SW 1271 (cell line): ENCODE measurements around the gene MYBPH.

Source experiments
- DNase-seq, 2 experiments: peaks; one replicate each; lab custom pipeline; 2025; lab: John Stamatoyannopoulos, UW

MYBPH gene

DNA sequence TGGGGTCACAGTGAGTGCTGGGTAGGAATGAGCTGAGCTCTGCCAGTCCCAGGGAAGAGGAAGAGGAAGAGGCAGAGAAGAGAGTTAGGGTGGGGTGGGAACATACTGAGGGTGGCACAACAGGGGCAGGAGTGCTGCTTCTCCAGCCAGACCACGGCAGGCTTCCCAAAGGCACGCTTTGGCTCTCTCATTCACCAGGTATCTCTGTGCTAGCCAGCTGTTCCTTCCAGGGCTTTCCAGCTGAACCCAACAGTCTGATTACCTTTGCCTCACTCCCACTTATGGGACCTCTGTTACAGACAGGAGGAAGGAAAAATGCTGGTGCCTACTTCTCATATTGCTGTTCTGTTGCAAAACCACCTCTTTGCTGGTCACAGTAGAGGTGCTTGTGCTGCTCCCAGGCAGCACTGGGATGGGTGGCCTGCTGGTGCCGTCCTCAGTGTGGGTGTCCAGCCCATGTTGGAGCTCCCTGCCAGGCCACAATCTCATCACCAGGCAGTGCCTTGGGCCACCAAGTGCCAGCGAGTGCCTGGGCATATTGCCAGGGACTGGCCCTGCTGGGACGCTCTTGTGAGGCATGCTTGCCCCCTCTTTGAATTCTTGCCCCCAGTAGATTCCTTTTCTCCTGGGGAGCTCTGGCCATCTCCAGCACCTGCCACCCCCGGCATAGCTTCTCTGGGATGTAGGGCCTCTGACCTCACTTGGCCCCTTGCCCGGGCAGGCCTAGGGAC is 46.0 kb downstream of the MYBPH start:
- no peak for DNase-seq

DNA sequence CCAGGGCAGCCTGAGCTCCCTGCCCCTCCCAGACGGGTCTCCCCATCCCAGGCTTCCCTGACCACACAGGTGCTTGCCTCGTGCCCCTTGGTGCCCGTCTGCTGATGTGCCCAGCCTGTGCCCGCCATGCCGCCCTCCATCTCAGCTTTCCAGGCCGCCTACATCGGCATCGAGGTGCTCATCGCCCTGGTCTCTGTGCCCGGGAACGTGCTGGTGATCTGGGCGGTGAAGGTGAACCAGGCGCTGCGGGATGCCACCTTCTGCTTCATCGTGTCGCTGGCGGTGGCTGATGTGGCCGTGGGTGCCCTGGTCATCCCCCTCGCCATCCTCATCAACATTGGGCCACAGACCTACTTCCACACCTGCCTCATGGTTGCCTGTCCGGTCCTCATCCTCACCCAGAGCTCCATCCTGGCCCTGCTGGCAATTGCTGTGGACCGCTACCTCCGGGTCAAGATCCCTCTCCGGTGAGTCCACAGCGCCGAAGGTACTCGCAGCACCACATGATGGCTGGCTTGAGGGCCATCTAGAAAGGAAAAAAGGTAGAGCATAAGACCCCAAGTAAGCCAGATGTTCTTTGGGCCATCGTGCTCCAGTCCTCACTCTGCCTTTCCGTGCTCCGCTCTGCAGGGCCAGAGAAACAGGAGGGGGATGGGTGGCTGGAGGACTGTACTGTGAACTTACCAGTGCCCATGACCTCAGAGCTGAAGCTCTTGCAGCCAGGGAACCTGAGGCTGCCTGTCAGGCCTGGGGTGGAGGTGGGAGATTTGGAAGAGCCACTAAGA is 46.7 kb downstream of the MYBPH start:
- DNase-seq: no peak

DNA sequence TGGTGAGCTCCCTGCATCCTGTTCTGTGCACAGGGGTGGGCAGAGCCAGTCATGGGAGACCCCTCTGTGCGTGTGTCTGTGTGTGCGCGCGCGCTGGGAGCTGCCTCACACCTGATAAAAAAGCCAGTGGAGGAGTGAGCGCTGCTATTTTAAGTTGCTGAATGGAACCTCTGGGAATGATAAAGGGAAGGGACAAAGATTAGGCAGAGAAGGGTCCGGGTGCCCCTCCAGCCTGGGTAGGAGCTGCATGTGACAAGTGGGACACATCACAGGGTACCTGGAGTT is 47.3 kb downstream of the MYBPH start:
- no peak for DNase-seq

DNA sequence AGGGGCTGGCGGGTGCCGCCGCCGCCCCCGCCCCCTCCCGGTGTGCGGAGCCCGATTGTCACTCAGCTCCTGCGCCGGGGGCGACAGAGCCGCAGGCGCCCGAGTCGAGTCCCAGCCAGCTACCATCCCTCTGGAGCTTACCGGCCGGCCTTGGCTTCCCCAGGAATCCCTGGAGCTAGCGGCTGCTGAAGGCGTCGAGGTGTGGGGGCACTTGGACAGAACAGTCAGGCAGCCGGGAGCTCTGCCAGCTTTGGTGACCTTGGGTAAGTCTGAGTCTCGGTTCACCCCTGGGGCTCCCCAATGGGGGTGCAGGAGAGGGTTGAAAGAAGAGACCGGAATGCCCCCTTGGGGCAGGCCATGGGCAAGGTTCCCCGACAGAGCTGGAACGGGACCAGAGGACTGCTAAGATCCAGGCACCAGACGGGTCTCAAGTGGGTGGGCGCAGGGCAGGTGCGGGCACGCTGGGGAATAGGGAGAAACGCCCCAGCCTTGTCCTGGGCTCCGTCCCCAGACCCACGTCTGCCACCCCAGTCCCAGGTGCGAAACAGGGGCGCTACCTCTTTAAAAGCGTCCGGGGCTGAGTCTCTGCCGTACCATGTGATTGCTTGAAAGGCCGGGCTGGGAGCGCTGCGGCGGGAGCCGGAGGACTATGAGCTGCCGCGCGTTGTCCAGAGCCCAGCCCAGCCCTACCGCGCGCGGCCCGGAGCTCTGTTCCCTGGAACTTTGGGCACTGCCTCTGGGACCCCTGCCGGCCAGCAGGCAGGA is 47.8 kb downstream of the MYBPH start, which contains the start of gene ADORA1:
ADORA1 (plus strand) TSS at position 61 of the 765 bp plus-strand sequence. CDS start 1,116 bp downstream, outside the sequence.
- no peak for DNase-seq

DNA sequence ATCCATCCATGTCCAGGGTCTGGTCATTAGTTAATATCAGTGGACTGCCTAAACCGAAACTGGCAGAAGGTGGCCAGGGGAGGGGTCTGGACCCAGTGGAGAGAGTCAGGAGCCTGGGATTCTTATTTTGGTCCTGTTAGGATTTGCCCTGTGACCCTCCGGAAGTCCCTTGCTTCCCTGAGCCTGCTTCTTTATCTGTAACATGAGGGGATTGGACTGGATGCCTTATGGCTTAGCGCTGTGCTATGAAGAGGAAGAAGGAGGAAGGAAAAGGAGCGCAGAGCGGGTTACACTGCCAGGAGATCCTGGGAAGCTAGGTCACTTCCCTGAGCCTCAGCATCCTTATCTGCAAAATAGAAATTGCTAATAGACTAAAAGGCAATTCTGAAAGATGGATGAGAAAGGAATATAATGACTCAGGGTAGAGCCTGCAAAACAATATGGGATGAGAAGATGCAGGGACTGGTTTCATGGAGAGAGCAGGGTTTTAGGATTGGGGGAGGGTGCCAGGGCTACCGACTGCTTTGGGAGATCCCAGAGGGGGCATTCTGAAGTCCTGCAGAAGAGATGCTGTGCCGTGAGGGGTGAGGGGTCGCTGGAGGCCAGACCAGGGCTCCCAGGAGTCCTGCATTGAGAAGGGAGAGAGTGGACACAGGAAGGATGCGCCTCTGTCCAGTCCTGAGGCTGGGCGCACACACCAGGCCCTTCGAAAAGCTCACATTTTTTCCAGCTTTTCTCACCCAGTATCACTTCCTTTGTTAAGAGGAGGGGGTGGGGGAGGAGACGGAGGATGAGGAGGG is 48.6 kb downstream of the MYBPH start:
- DNase-seq: no peak

DNA sequence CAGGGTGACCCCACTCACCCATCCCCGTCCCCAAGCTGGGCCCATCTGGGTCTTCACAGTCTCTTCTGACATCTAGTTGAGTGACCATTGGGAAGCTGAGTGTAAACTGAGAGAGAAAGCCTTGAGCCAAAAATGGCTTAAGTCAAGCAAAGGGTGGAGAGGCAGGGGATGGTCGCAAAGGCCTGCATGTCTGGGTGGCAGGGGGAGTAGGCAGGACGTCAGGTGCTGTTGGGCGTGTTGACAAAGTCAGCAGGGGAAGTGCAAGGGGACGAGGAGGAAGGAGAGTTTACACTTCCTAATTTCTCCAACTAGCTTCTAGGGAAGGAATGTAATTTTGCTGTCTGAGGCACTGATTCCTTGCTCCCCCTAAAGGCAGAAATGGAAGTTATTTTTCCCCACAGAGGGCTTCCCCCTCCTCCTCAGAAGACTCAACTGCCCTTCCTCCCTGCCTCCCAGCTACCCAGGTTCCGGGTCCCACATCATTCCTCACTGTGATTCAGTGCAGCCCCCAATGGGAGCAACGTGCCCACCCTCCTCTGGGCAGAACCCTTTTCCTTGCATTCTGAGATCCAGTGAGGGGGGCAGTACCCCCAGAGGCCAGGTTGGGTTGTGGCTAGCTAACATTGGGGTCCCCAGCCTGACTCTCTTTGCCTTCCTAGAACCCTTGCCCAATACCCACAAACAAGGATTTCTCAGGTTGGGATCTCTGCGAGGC is 49.3 kb downstream of the MYBPH start:
- DNase-seq: no peak

DNA sequence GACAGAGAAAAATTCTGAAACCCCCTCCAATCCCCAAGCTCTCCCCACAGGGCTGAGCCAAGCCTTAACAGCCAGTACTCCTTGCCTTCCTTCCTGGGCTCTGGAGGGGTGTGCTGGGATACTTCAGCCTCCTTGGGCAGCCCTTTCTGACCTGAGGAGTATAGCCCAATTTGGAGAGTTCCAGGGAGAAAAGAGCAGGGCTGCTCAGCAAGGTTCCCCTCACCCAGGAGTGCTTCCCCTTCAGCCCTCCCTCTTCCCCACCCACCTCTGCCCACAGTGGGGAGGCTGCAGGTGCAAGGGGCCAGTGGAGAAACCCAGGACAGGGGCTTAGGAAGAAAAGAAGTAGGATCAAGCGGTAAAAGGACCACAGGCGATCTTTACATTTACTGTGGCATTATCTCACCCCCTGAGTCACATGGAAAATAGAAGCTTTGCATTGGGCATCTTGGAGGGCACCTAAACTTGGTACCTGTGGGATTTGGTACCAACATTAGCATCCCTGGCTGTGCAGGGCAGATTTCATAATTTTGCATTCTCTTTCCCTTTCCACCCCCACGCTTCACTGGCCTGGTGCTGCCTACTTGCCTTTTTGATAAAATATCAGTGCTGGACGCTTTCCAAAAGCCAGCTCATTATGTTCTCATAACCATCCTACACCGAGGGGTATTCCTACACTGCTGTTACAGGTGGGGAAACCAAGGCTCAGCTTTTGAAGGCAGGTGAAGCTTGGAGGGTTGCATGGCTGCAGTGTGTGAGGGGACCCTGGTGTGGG is 50.9 kb downstream of the MYBPH start:
- no peak for DNase-seq

DNA sequence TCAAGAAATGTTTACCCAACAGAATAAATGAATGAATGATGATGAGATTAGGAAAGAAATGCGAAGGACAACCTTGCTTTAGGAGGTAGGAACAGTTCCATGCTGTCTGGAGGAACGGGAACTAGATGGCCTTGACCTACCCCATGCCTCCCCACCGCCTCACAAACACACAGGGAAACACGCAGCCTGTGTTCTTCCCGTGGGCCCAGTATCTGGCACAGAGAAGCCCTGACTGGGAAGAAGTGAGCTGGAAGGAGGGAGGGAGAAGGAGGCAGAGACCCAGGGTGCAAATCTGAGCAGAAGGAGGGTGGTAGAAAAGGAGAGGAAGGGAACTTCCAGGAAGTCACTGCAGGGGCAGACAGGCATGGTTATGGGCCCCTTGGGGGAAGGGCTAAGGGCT is 51.6 kb downstream of the MYBPH start:
- DNase-seq: no peak

DNA sequence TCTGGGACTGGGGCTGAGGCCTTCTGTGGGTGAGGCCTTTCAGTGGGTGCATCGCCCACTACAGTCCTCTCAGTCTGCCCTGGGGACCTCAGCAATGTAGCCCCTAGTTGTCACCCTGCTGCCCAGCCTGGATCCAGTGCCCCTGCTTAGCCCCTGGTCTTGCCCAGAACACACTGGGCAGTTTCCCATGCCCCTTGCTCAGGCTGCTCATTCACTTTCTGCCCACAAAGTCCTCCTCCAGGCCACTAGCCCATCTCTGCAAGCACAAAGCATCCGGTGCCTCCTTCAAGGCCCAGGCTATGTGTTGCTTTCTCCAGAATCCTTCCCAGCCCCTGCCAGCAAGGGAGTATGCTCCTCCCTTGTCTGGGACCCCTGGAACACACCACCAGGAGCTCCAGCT is 53.5 kb downstream of the MYBPH start:
- DNase-seq: no peak

DNA sequence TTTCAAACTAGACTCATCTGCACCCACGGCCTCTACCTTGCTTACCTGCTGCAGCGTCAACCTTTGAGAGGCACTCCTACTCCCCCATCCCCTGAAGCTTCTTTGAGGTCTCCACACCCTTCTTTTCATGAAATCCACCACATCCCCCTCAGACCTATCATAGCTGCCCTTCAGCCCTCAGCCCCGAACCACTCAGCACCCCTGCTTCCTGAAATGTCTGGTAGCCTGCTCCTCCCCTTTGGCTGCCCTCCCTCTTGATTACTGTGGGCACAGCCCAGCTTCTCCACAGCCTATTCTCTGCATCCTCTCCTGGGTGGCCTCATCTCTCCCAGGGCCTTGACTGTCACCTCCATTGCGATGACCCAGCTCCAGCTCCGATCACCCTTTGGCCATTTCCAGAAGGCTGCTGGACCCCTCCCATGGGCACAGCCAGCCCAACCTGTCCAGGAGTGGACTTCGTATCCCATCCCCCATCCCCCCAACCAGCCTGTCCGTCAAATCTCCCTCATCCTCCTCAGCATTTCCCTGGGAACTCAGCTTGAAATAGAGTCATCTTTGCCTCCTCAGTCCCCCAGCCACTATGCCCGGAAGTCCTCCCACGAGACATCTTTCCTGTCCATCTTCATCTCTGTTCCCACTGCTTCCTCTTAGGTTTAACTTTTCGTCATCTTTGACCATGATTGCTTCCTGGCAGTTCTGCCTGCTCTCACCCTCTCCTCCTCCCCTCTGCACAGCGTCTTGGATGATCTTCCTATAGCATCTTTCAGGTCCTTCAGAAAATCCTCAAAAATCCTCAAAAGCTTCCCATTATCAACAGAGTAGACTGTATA is 54.2 kb downstream of the MYBPH start:
- no peak for DNase-seq

DNA sequence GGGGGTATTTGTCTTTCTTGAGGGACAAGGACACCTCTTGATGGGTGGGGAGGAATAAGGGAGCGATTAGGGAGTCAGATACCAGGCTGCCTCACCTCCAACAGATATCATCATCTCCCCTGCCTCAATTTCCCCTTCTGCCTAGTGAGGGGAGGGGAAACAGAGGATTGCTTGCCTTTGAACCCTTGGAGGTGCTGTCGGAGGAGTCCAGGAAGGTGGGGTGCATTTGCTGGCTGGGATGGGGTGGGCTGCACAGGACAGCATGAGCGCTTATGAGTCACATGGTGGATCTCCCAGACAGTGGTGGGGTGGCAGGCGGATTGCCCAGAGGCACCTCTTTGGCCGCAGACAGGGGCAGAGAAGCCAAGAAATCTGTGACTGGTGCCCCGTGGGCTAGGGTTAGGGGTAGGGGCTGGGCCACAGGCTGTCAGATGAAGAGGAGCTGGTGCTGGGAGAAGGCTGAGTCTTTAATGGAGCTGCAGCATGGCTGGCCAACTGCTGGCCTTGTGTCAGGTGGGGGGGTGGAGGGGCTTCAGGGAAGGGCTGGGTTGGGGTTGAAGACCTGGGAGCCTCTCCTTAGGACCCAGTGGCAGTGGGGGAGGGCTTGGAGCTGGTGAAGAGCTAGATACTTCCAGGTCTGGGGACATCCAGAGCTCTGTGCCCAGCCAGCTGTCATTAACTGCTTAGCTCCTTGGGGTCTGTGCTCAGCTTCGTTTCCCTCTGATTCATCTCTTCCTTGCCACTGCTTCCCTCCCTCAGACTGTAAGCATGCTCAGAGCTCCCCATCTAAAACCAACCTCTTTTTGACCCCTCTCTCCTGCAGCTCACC is 55.1 kb downstream of the MYBPH start:
- DNase-seq: no peak
